ENCODE results near the gene PAX3.

PAX3 gene

DNA sequence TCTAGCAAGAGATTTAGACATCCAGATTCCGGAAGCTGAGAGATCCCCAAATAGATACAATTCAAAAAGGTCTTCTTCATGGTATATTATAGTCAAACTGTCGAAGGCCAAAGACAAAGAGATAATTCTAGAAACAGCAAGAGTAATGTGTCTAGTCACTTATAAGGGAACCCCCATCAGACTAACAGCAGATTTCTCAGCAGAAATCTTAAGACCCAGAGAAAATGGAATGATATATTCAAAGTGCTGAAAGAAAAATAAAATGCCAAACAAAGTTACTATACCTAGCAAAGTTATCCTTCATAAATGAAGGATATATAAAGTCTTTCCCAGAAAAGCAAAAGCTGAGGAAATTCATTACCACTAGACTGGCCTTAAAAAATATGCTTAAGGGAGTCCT is 36.1 kb upstream of the PAX3 start:
- Histone ChIP-seq H3K27ac (ENCODE audit: poor library complexity, severe bottlenecking) (no peak overlapping the region), H3K36me3 (ENCODE audit: low read depth) (no peaks in the 10 kb centered on the region), H3K9me3 (ENCODE audit: severe bottlenecking) (no peaks in the 10 kb centered on the region), H3K4me3 (ENCODE audit: severe bottlenecking) (no peak overlapping the region), H3K4me1 (ENCODE audit: insufficient read depth, poor library complexity, severe bottlenecking) (no peaks in the 10 kb centered on the region), H3K27me3 (ENCODE audit: insufficient read depth, poor library complexity, severe bottlenecking) (peaks cover 3% of the 10 kb centered on the region)
- TF ChIP-seq, protein P1, sequence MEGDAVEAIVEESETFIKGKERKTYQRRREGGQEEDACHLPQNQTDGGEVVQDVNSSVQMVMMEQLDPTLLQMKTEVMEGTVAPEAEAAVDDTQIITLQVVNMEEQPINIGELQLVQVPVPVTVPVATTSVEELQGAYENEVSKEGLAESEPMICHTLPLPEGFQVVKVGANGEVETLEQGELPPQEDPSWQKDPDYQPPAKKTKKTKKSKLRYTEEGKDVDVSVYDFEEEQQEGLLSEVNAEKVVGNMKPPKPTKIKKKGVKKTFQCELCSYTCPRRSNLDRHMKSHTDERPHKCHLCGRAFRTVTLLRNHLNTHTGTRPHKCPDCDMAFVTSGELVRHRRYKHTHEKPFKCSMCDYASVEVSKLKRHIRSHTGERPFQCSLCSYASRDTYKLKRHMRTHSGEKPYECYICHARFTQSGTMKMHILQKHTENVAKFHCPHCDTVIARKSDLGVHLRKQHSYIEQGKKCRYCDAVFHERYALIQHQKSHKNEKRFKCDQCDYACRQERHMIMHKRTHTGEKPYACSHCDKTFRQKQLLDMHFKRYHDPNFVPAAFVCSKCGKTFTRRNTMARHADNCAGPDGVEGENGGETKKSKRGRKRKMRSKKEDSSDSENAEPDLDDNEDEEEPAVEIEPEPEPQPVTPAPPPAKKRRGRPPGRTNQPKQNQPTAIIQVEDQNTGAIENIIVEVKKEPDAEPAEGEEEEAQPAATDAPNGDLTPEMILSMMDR (IDR thresholded peaks at IDR 0.05; ENCODE audit: poor library complexity, severe bottlenecking) = no peak
- DNase-seq (ENCODE audit: low spot score) (no peak), ATAC-seq (ENCODE audit: low read depth) (no peak)

DNA sequence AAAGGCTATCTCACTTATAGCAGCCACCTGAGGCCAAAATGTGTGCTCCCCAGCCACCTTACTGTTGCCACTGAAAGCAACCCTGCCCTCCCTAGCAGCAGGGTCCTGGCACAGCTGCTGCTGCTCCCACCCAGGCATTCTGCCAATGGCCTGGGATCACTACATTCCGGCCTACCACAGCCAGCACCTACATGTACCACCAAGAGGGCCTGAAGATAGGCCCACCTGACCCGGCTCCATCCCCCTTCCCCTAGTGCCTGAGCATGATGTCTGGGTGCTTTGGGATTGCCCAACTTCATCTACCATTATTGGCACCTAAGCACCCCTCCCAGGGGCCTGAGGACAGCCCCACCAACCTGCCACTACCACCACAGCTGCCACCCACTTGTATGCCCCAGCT is 34.6 kb upstream of the PAX3 start:
- Histone ChIP-seq H3K27ac (ENCODE audit: poor library complexity, severe bottlenecking) (no peak overlapping the region), H3K4me1 (ENCODE audit: insufficient read depth, poor library complexity, severe bottlenecking) (no peaks in the 10 kb centered on the region), H3K36me3 (ENCODE audit: low read depth) (no peaks in the 10 kb centered on the region), H3K9me3 (ENCODE audit: severe bottlenecking) (no peaks in the 10 kb centered on the region), H3K4me3 (ENCODE audit: severe bottlenecking) (no peak overlapping the region), H3K27me3 (ENCODE audit: insufficient read depth, poor library complexity, severe bottlenecking) (peaks cover 3% of the 10 kb centered on the region)
- ATAC-seq (ENCODE audit: low read depth) = no peak
- no peak for DNase-seq (ENCODE audit: low spot score)
- TF ChIP-seq, protein P1 (IDR thresholded peaks at IDR 0.05; ENCODE audit: poor library complexity, severe bottlenecking) = no peak

DNA sequence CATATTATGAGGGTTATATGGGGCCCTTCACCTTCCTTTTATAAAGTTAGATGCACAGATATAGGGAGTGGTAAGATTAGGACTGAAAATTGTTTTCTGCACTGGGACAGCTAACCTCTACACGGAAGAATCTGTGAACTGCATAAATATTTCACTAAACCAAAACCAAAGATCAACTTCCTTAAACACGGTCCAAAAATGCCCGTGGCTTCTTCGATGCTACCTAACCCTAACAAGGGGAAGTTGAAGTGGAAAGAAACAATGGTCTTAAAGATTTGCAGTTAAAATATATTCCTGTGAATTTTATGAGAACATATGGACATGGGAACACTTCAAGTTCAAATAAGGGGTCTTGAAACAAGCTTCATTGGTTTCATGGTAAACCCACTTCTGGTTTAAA is 33.3 kb upstream of the PAX3 start:
- Histone ChIP-seq H3K4me3 (ENCODE audit: severe bottlenecking) (no peak overlapping the region), H3K27ac (ENCODE audit: poor library complexity, severe bottlenecking) (no peak overlapping the region), H3K27me3 (ENCODE audit: insufficient read depth, poor library complexity, severe bottlenecking) (no peaks in the 10 kb centered on the region), H3K36me3 (ENCODE audit: low read depth) (no peaks in the 10 kb centered on the region), H3K4me1 (ENCODE audit: insufficient read depth, poor library complexity, severe bottlenecking) (no peaks in the 10 kb centered on the region), H3K9me3 (ENCODE audit: severe bottlenecking) (no peaks in the 10 kb centered on the region)
- no peak for DNase-seq (ENCODE audit: low spot score)
- TF ChIP-seq, protein P1 (IDR thresholded peaks at IDR 0.05; ENCODE audit: poor library complexity, severe bottlenecking) = no peak
- no peak for ATAC-seq (ENCODE audit: low read depth)

DNA sequence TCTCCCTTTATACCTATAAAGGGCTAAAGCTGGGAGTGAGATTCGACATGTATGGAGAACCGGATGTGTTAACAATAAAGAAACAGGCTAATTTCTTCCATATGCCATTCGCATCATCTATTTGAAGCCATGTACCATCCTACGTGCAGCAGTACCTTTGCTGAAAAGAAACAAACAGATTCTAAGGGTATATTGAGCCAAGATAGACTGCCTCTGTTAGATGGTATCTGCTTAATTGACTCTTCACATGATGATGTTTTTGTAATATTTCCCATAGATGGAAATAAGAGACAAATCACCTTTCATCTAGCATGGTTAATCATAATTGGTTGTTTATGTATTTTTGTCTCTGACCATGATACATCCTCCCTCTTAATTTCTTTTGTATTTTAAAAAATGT is 32.1 kb upstream of the PAX3 start:
- DNase-seq (ENCODE audit: low spot score) (no peak), ATAC-seq (ENCODE audit: low read depth) (no peak)
- Histone ChIP-seq H3K27ac (ENCODE audit: poor library complexity, severe bottlenecking) (no peak overlapping the region), H3K4me1 (ENCODE audit: insufficient read depth, poor library complexity, severe bottlenecking) (no peaks in the 10 kb centered on the region), H3K4me3 (ENCODE audit: severe bottlenecking) (no peak overlapping the region), H3K9me3 (ENCODE audit: severe bottlenecking) (no peaks in the 10 kb centered on the region), H3K36me3 (ENCODE audit: low read depth) (no peaks in the 10 kb centered on the region), H3K27me3 (ENCODE audit: insufficient read depth, poor library complexity, severe bottlenecking) (no peaks in the 10 kb centered on the region)
- TF ChIP-seq, protein P1 (IDR thresholded peaks at IDR 0.05; ENCODE audit: poor library complexity, severe bottlenecking) = no peak

DNA sequence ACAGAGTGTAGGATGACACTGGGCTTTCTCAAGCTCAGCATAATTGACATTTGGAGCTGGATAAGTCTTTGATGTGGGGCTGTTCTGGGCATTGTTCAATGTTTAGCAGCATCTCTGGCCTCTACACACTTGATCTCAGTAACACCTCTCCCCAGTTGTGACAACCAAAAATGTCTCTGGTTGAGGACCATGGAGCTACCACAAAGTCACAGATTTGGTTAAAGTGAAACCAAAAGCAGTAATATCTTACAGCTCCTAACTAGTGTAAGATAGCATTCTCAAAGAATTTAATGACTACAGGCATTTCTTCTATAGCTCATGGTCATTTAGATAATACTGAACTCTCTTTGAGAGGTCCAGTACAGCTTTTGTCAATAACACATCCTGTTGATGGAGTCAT is 23.4 kb upstream of the PAX3 start:
- ATAC-seq (ENCODE audit: low read depth) (no peak), DNase-seq (ENCODE audit: low spot score) (no peak)
- Histone ChIP-seq H3K4me3 (ENCODE audit: severe bottlenecking) (no peak overlapping the region), H3K27ac (ENCODE audit: poor library complexity, severe bottlenecking) (no peak overlapping the region), H3K36me3 (ENCODE audit: low read depth) (no peaks in the 10 kb centered on the region), H3K27me3 (ENCODE audit: insufficient read depth, poor library complexity, severe bottlenecking) (peaks cover 50% of the 10 kb centered on the region), H3K4me1 (ENCODE audit: insufficient read depth, poor library complexity, severe bottlenecking) (peaks cover 2% of the 10 kb centered on the region), H3K9me3 (ENCODE audit: severe bottlenecking) (no peaks in the 10 kb centered on the region)
- TF ChIP-seq, protein P1 (IDR thresholded peaks at IDR 0.05; ENCODE audit: poor library complexity, severe bottlenecking) = no peak
